ENCODE results near the gene TBC1D22A. TPM values are rescaled to one million over a fixed set of nuclear protein-coding genes. Genes with fewer than 3 reads are reported as not detected.

The TBC1D22A gene
- total and polyA plus RNA-seq, 2 experiments from 2014 or later = 16.6 to 18.5 TPM

DNA sequence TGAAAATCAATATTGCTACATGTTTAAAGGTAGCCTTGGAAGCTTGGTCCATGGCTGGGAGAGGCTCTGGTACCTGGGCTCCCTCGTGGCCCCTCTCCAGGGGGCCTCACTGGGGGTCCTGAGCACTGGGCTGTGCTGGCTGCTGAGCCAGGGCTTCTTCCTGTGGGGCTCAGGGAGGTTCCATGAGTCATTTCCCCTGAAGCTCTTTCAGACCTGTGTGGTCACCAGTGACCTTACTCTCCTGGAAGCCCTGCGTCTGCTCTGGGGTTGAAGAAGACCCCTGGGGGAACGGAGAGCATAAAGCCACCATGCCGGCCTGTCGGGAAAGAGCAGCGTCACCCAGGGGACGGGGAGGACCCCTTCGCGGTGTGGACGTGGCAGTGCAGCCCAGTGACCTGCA, 389.0 kb downstream of the TBC1D22A start:
- no peaks in the 10 kb centered on the region for H3K36me3 ChIP-seq
- no peak for TF ChIP-seq CTCF (IDR thresholded peaks at IDR 0.05; ENCODE audit: low read depth, low read length)

GRCh38 chr22:47152236-47152635, 389.8 kb downstream of the TBC1D22A start:
- Histone ChIP-seq H3K4me3 (no peak overlapping the region), H3K9me3 (ENCODE audit: low read depth) (no peaks in the 10 kb centered on the region), H3K4me1 (ENCODE audit: low read depth) (no peaks in the 10 kb centered on the region), H3K27ac (no peak overlapping the region), H3K36me3 (no peaks in the 10 kb centered on the region), H3K27me3 (no peaks in the 10 kb centered on the region)
- no peak for TF ChIP-seq CTCF (IDR thresholded peaks at IDR 0.05; ENCODE audit: low read depth, low read length)
- DNase-seq (ENCODE audit: low read depth in 1 of 2, low spot score in 1 of 2) = no peak

More for the DNA sequence above, 389.0 kb downstream of the TBC1D22A start:
- no peaks in the 10 kb centered on the region for H3K4me1 ChIP-seq (ENCODE audit: low read depth)
- H3K27ac ChIP-seq = no peak overlapping the region
- no peaks in the 10 kb centered on the region for H3K27me3 ChIP-seq
- peak in 1 of 2 donors; percentile 42 for DNase-seq (ENCODE audit: low read depth in 1 of 2, low spot score in 1 of 2)
- no peak overlapping the region for H3K4me3 ChIP-seq
- H3K9me3 ChIP-seq (ENCODE audit: low read depth) = no peaks in the 10 kb centered on the region

- H3K36me3 ChIP-seq = no peaks in the 10 kb centered on the region
- no peaks in the 10 kb centered on the region for H3K27me3 ChIP-seq
- peak in 1 of 2 donors; percentile 22 for DNase-seq (ENCODE audit: low read depth in 1 of 2, low spot score in 1 of 2)
- no peaks in the 10 kb centered on the region for H3K9me3 ChIP-seq (ENCODE audit: low read depth)
- H3K4me1 ChIP-seq (ENCODE audit: low read depth) = no peaks in the 10 kb centered on the region
- TF ChIP-seq CTCF (IDR thresholded peaks at IDR 0.05; ENCODE audit: low read depth, low read length) = no peak
- no peak overlapping the region for H3K27ac ChIP-seq
- no peak overlapping the region for H3K4me3 ChIP-seq
Observed at GRCh38 chr22:47152938-47153337, 390.5 kb downstream of the TBC1D22A start.

GRCh38 chr22:47153854-47154525, 391.5 kb downstream of the TBC1D22A start:
- no peak for DNase-seq (ENCODE audit: low read depth in 1 of 2, low spot score in 1 of 2)
- no peak overlapping the region for H3K4me3 ChIP-seq

GRCh38 chr22:47154621-47155081, 392.2 kb downstream of the TBC1D22A start:
- peak; percentile 22 to 79 for DNase-seq (ENCODE audit: low read depth in 1 of 2, low spot score in 1 of 2)
- Histone ChIP-seq H3K36me3 (no peaks in the 10 kb centered on the region), H3K9me3 (ENCODE audit: low read depth) (no peaks in the 10 kb centered on the region), H3K4me1 (ENCODE audit: low read depth) (no peaks in the 10 kb centered on the region), H3K4me3 (no peak overlapping the region), H3K27me3 (no peaks in the 10 kb centered on the region), H3K27ac (no peak overlapping the region)
- peak; percentile 36 for TF ChIP-seq CTCF (IDR thresholded peaks at IDR 0.05; ENCODE audit: low read depth, low read length)

More at GRCh38 chr22:47153854-47154525, 391.5 kb downstream of the TBC1D22A start:
- Histone ChIP-seq H3K4me1 (ENCODE audit: low read depth) (no peaks in the 10 kb centered on the region), H3K27me3 (no peaks in the 10 kb centered on the region), H3K27ac (no peak overlapping the region), H3K9me3 (ENCODE audit: low read depth) (no peaks in the 10 kb centered on the region), H3K36me3 (no peaks in the 10 kb centered on the region)
- TF ChIP-seq CTCF (IDR thresholded peaks at IDR 0.05; ENCODE audit: low read depth, low read length) = no peak

Data from cardiac muscle cell (in vitro differentiated cells and primary cell).